Endodermal cell (in vitro differentiated cells): ENCODE measurements around the gene DDIT4. TPM values are rescaled to one million over a fixed set of nuclear protein-coding genes. Genes with fewer than 3 reads are reported as not detected.
"Not testable (repeated sequence)": the region's sequence is repeated elsewhere in the genome, so short reads cannot be mapped to it uniquely, and the experiment has no call there.

ENCODE experiments used
- DNase-seq: peaks from one replicate; pipeline ENCODE4 v3.0.0-alpha.2; 2017
- H3K27ac ChIP-seq: 2 replicates; pipeline ENCODE4 v1.5.1; 2013; ENCODE audit warnings: mild to moderate bottlenecking, low read depth, low read length, moderate library complexity
- H3K27me3 ChIP-seq: 2 replicates; pipeline ENCODE4 v1.6.1; 2013; ENCODE audit warnings: mild to moderate bottlenecking, low read length, moderate library complexity; ENCODE audit not compliant: insufficient read depth, control insufficient read depth, poor library complexity, severe bottlenecking
- H3K36me3 ChIP-seq: 2 replicates; pipeline ENCODE4 v1.7.0; 2013; ENCODE audit warnings: mild to moderate bottlenecking, low read length, moderate library complexity; ENCODE audit not compliant: control insufficient read depth, insufficient read depth
- H3K4me1 ChIP-seq: one replicate; pipeline ENCODE4 v1.7.0; 2013; ENCODE audit warnings: low read length; ENCODE audit not compliant: control insufficient read depth, insufficient read depth
- H3K4me3 ChIP-seq: 2 replicates; pipeline ENCODE4 v1.5.1; 2013; ENCODE audit warnings: mild to moderate bottlenecking, low read length, moderate library complexity
- H3K9ac ChIP-seq: 2 replicates; pipeline ENCODE4 v1.6.1; 2013; ENCODE audit warnings: mild to moderate bottlenecking, low read length, moderate library complexity; ENCODE audit not compliant: poor library complexity, severe bottlenecking; ENCODE audit errors: extremely low read depth
- H3K9me3 ChIP-seq: 2 replicates; pipeline ENCODE4 v1.6.1; 2013; ENCODE audit warnings: mild to moderate bottlenecking, low read length, moderate library complexity; ENCODE audit not compliant: control insufficient read depth
- H3K27ac Mint-ChIP-seq: 2 replicates; pipeline ENCODE4 v1.8.0; 2020; ENCODE audit warnings: mixed read lengths
- H3K27me3 Mint-ChIP-seq: 2 replicates; pipeline ENCODE4 v1.8.0; 2021; ENCODE audit warnings: mild to moderate bottlenecking, mixed read lengths; ENCODE audit not compliant: insufficient read depth
- H3K36me3 Mint-ChIP-seq: 2 replicates; pipeline ENCODE4 v1.8.0; 2020; ENCODE audit warnings: low read depth, mixed read lengths
- H3K4me1 Mint-ChIP-seq: 2 replicates; pipeline ENCODE4 v1.8.0; 2020; ENCODE audit warnings: mixed read lengths
- H3K4me3 Mint-ChIP-seq: 2 replicates; pipeline ENCODE4 v1.8.0; 2020; ENCODE audit warnings: mild to moderate bottlenecking, moderate library complexity, mixed read lengths
- H3K9me3 Mint-ChIP-seq: 2 replicates; pipeline ENCODE4 v1.8.0; 2020; ENCODE audit warnings: mild to moderate bottlenecking, mixed read lengths
- WGBS, 2 experiments: methylation state at CpG; one replicate each; pipeline versions ENCODE4 v1.1.5 to v1.1.7; 2013; ENCODE audit warnings: missing lambda C conversion rate in 2 of 2, mixed read lengths in 1 of 2; ENCODE audit not compliant: insufficient coverage in 1 of 2, insufficient read length in 1 of 2; 5-methylcytosine and 5-hydroxymethylcytosine counted together
- long read RNA-seq, 4 experiments: library from polyadenylated mRNA in 2 of 4; library from RNA in 1 of 4; library from capped mRNA in 1 of 4; stranded (forward) in 3 of 4; unstranded in 1 of 4; transcript quantifications; one replicate each; pipeline ENCODE4 v2.0.0, GENCODE V29; 2020 to 2021; ENCODE audit warnings: inconsistent platforms in 1 of 4
- polyA plus RNA-seq, 2 experiments: library from polyadenylated mRNA; stranded (reverse); fragments of 50-300 nt; gene quantifications; one replicate each; pipeline ENCODE4 v1.2.3, GENCODE V29; 2013
- total RNA-seq, 2 donors: library from RNA; stranded (reverse); fragmentation: NEBNext Ultra II Directional in 1 of 2; extraction: Animal tissue kit (Norgen Biotek cat#: 25700) in 1 of 2; gene quantifications; 2 replicates in 1 of 2; 3 replicates in 1 of 2; pipeline ENCODE4 v1.2.1, GENCODE V29; 2021
- TF ChIP-seq, protein P1 (sequence below): fragments of 200-600 bp; sonication (generic); conservative IDR thresholded peaks from 2 replicates; pipeline ENCODE4 v1.5.0; 2021; ENCODE audit warnings: antibody characterized with exemption, mild to moderate bottlenecking

DDIT4 gene, protein sequence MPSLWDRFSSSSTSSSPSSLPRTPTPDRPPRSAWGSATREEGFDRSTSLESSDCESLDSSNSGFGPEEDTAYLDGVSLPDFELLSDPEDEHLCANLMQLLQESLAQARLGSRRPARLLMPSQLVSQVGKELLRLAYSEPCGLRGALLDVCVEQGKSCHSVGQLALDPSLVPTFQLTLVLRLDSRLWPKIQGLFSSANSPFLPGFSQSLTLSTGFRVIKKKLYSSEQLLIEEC
- total RNA-seq, result 10 to 100 TPM; 20.5 to 30.2 TPM
- polyA plus RNA-seq (2013, experiment 1 of 2), result 178 TPM
- polyA plus RNA-seq (2013, experiment 2 of 2), result 119 TPM
- long read RNA-seq, experiment 1, transcript DDIT4-201 (3 exons, 1,748 nt), result major isoform, 5 of 6 reads
- long read RNA-seq, experiment 1, partial matches to known transcripts, result 1 of 6 reads
- long read RNA-seq, experiment 1, other reads (novel, unspliced or antisense), result 0 of 6 reads
- long read RNA-seq, experiment 2, transcript DDIT4-201 (3 exons, 1,748 nt), result major isoform, 114 of 119 reads
- long read RNA-seq, experiment 2, partial matches to known transcripts, result 0 of 119 reads
- long read RNA-seq, experiment 2, other reads (novel, unspliced or antisense), result 5 of 119 reads
- long read RNA-seq, experiment 3, transcript DDIT4-201 (3 exons, 1,748 nt), result major isoform, 267 of 276 reads
- long read RNA-seq, experiment 3, partial matches to known transcripts, result 0 of 276 reads
- long read RNA-seq, experiment 3, other reads (novel, unspliced or antisense), result 6 of 276 reads
- long read RNA-seq, experiment 4, transcript DDIT4-201 (3 exons, 1,748 nt), result major isoform, 61 of 67 reads
- long read RNA-seq, experiment 4, partial matches to known transcripts, result 0 of 67 reads
- long read RNA-seq, experiment 4, other reads (novel, unspliced or antisense), result 6 of 67 reads

DNA sequence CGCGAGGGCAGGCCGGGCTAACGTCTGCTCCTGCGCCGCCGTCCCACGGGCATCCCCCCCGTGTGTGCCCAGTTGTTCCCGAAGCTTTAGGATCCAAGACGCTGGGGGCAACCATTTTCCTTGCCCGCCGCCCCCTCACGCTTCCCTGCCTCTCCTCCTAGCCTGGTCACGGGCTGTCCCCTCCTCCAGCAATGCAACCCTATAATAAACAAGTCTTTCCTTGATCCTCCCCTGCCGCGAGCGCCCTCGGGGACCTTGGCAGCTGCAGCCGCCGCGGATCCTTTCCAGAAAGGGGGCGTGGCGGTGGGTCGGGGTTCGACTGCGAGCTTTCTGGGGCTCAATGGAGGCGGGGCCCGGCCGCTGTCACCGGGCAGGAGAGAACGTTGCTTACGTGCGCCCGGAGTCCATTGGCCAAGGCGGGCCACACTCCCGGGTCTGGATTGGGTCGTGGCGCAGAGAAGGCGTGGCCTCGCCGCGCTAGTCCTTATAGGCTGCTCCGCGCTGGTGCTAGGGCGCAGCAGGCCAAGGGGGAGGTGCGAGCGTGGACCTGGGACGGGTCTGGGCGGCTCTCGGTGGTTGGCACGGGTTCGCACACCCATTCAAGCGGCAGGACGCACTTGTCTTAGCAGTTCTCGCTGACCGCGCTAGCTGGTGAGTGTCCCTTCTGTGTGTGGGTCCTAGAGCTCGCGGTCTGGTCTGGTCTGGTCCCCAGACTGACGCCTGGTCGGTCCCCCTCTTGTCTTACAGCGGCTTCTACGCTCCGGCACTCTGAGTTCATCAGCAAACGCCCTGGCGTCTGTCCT is at the start of gene DDIT4:
Gene DDIT4 (plus strand): TSS at position 515 of the 803 bp plus-strand sequence. CDS start 293 bp downstream, outside the sequence.
- Histone ChIP-seq H3K4me3 (peak within 1 kb of the TSS; percentile 92), H3K4me1 (peaks cover 20% of the 10 kb centered on the region), H3K9me3 (no peaks in the 10 kb centered on the region), H3K36me3 (peaks cover 7% of the 10 kb centered on the region), H3K27me3 (no peaks in the 10 kb centered on the region), H3K27ac (peak within 1 kb of the TSS; percentile 94), H3K9ac (peak within 1 kb of the TSS; percentile 76)
- no peaks in the 10 kb centered on the region for H3K9me3 Mint-ChIP-seq
- H3K36me3 Mint-ChIP-seq, result peaks cover 1% of the 10 kb centered on the region
- TF ChIP-seq, protein P1, sequence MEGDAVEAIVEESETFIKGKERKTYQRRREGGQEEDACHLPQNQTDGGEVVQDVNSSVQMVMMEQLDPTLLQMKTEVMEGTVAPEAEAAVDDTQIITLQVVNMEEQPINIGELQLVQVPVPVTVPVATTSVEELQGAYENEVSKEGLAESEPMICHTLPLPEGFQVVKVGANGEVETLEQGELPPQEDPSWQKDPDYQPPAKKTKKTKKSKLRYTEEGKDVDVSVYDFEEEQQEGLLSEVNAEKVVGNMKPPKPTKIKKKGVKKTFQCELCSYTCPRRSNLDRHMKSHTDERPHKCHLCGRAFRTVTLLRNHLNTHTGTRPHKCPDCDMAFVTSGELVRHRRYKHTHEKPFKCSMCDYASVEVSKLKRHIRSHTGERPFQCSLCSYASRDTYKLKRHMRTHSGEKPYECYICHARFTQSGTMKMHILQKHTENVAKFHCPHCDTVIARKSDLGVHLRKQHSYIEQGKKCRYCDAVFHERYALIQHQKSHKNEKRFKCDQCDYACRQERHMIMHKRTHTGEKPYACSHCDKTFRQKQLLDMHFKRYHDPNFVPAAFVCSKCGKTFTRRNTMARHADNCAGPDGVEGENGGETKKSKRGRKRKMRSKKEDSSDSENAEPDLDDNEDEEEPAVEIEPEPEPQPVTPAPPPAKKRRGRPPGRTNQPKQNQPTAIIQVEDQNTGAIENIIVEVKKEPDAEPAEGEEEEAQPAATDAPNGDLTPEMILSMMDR, result no peak
- peaks cover 41% of the 10 kb centered on the region for H3K4me1 Mint-ChIP-seq
- H3K4me3 Mint-ChIP-seq, result peak within 1 kb of the TSS; percentile 85
- H3K27me3 Mint-ChIP-seq, result peaks cover 3% of the 10 kb centered on the region
- 0% methylated on average over 25 to 67 of the region's 67 CpGs for WGBS, 2 experiments
- H3K27ac Mint-ChIP-seq, result peak within 1 kb of the TSS; percentile 97
- DNase-seq, result peak; percentile 99

DNA sequence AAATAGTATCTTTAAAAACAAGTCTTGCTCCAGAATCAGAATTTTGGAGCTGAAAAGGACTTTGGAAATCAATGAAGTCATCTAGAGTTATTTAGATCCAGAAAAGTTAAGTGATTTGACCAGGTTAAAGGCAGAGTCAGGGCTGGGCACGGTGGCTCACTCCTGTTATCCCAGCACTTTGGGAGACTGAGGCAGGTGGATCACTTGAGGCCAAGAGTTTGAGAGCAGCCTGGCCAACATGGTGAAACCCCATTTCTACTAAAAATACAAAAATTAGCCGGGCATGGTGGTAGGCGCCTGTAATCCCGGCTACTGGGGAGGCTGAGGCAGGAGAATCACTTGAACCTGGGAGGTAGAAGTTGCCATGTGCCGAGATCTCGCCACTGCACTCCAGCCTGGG is 49.5 kb upstream of the DDIT4 start:
- H3K27me3 ChIP-seq, DNase-seq, H3K27ac ChIP-seq, H3K27me3 Mint-ChIP-seq, H3K9me3 Mint-ChIP-seq, H3K9me3 ChIP-seq, H3K27ac Mint-ChIP-seq, H3K9ac ChIP-seq, H3K4me3 ChIP-seq, H3K4me1 ChIP-seq, H3K4me3 Mint-ChIP-seq: not testable (repeated sequence)
- 92 to 95% methylated on average over 5 to 6 of the region's 6 CpGs for WGBS, 2 experiments
- Mint-ChIP-seq H3K4me1 (peaks cover 16% of the 10 kb centered on the region), H3K36me3 (peaks cover 15% of the 10 kb centered on the region)
- peaks cover 26% of the 10 kb centered on the region for H3K36me3 ChIP-seq

DNA sequence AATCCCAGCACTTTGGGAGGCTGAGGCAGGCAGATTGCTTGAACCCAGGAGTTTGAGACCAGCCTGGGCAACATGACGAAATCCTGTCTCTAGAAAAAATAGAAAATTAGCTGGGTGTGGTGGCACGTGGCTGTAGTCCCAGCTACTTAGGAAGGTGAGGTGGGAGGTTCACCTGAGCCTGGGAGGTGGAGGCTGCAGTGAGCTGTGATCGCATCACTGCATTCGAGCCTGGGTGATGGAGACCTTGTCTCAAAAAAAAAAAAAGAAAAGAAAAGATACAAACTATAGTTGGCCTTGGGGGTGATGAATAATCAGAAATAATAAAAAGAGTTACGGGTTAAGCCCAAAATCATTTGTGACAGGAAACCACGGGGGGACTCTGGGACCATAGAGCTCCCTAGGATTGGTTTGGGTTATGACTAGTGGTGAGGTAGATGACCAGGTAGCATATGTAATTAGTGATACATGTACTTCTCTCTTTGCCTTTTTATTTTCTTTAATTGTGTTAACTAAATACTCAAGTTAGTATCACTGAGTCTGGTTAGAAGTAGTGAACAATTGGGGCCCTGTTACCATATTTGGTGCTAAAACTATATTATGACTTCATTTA is 47.2 kb upstream of the DDIT4 start:
- Histone ChIP-seq H3K36me3 (peaks cover 30% of the 10 kb centered on the region), H3K27me3 (no peaks in the 10 kb centered on the region), H3K9me3 (no peaks in the 10 kb centered on the region), H3K9ac (no peak overlapping the region), H3K4me1 (peaks cover 13% of the 10 kb centered on the region), H3K4me3 (no peak overlapping the region), H3K27ac (no peak overlapping the region)
- TF ChIP-seq, protein P1, result no peak
- Mint-ChIP-seq H3K4me3 (no peak overlapping the region), H3K36me3 (peaks cover 23% of the 10 kb centered on the region), H3K9me3 (no peaks in the 10 kb centered on the region), H3K27me3 (no peaks in the 10 kb centered on the region), H3K4me1 (peaks cover 31% of the 10 kb centered on the region), H3K27ac (no peak overlapping the region)
- WGBS, 2 experiments, result 93 to 95% methylated on average over 3 to 6 of the region's 6 CpGs
- DNase-seq, result no peak
